ENCODE results near the gene DCUN1D4.

DCUN1D4 gene

DNA sequence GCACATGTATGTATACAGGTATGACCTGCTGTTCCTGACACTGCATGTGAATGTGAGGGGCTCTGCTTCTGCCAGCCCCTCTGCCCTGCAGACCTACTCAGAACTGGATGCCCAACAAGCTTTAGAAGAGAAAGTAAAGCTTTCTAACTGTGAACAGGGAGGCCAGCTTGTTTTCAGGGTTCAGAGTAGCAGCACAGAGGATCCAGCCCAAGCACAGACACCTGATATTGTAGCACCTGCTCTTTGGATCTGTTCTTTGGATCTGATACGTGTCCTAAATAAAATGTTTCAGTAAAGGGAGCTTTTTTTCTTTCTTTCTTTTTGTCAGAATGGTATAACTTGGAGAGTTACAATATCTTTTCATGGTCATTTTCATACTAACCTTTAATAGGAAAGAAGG, 19.2 kb downstream of the DCUN1D4 start:
- no peak overlapping the region for H3K9ac ChIP-seq (ENCODE audit: low read length)
- peaks cover 33% of the 10 kb centered on the region for H3K36me3 ChIP-seq (ENCODE audit: low read length)
- peaks cover 56% of the 10 kb centered on the region for H3K79me2 ChIP-seq (ENCODE audit: insufficient read depth, low read length)
- H3F3A ChIP-seq (ENCODE audit: insufficient read depth) = no peaks in the 10 kb centered on the region
- no peaks in the 10 kb centered on the region for H3K9me2 ChIP-seq (replicated peaks; ENCODE audit: insufficient read depth, low read length)
- no peaks in the 10 kb centered on the region for H3K9me3 ChIP-seq (ENCODE audit: insufficient read depth, low read length)
- H2AFZ ChIP-seq (ENCODE audit: low read depth, low read length, severe bottlenecking) = no peak overlapping the region
- H3K4me3 ChIP-seq (ENCODE audit: insufficient read depth, low read length, poor library complexity, severe bottlenecking) = no peak overlapping the region
- H3K27me3 ChIP-seq (ENCODE audit: low read length) = no peaks in the 10 kb centered on the region
- peaks cover 30% of the 10 kb centered on the region for H4K20me1 ChIP-seq (ENCODE audit: low read depth, low read length)
- no peak overlapping the region for H3K27ac ChIP-seq (ENCODE audit: low read depth, low read length)
- no peak overlapping the region for H3K4me2 ChIP-seq (ENCODE audit: low read depth, low read length, poor library complexity, severe bottlenecking)
- TF ChIP-seq EZH2phosphoT487 (conservative IDR thresholded peaks at IDR 0.05; ENCODE audit: low read length) = no peak
- TF ChIP-seq, protein P1, sequence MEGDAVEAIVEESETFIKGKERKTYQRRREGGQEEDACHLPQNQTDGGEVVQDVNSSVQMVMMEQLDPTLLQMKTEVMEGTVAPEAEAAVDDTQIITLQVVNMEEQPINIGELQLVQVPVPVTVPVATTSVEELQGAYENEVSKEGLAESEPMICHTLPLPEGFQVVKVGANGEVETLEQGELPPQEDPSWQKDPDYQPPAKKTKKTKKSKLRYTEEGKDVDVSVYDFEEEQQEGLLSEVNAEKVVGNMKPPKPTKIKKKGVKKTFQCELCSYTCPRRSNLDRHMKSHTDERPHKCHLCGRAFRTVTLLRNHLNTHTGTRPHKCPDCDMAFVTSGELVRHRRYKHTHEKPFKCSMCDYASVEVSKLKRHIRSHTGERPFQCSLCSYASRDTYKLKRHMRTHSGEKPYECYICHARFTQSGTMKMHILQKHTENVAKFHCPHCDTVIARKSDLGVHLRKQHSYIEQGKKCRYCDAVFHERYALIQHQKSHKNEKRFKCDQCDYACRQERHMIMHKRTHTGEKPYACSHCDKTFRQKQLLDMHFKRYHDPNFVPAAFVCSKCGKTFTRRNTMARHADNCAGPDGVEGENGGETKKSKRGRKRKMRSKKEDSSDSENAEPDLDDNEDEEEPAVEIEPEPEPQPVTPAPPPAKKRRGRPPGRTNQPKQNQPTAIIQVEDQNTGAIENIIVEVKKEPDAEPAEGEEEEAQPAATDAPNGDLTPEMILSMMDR (IDR thresholded peaks at IDR 0.05; ENCODE audit: insufficient read depth, low read length, poor library complexity, severe bottlenecking) = no peak

DNA sequence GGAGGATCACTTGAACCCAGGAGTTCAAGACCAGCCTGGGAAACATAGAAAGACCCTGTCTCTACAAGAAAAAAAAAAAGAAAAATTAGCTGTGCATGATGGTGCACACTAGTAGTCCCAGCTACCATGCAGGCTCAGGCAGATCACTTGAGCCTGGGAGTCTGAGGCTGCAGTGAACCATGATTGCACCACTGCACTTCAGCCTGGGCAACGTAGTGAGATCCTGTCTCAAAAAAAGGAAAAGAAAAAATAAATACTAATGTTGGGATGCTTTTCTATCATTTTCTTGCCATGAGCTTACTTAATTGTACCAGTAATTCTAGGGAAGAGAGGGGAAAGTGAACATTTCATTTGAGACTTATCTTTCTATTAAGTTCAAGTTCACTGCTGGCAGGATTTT, 19.8 kb downstream of the DCUN1D4 start:
- no peak overlapping the region for H3K4me2 ChIP-seq (ENCODE audit: low read depth, low read length, poor library complexity, severe bottlenecking)
- no peaks in the 10 kb centered on the region for H3K27me3 ChIP-seq (ENCODE audit: low read length)
- peaks cover 25% of the 10 kb centered on the region for H4K20me1 ChIP-seq (ENCODE audit: low read depth, low read length)
- H3K9me3 ChIP-seq (ENCODE audit: insufficient read depth, low read length) = no peaks in the 10 kb centered on the region
- TF ChIP-seq EZH2phosphoT487 (conservative IDR thresholded peaks at IDR 0.05; ENCODE audit: low read length) = no peak
- TF ChIP-seq, protein P1 (IDR thresholded peaks at IDR 0.05; ENCODE audit: insufficient read depth, low read length, poor library complexity, severe bottlenecking) = no peak
- no peaks in the 10 kb centered on the region for H3K9me2 ChIP-seq (replicated peaks; ENCODE audit: insufficient read depth, low read length)
- H3K4me3 ChIP-seq (ENCODE audit: insufficient read depth, low read length, poor library complexity, severe bottlenecking) = no peak overlapping the region
- H3K79me2 ChIP-seq (ENCODE audit: insufficient read depth, low read length) = peaks cover 50% of the 10 kb centered on the region
- no peak overlapping the region for H2AFZ ChIP-seq (ENCODE audit: low read depth, low read length, severe bottlenecking)
- no peaks in the 10 kb centered on the region for H3F3A ChIP-seq (ENCODE audit: insufficient read depth)
- no peak overlapping the region for H3K27ac ChIP-seq (ENCODE audit: low read depth, low read length)
- H3K9ac ChIP-seq (ENCODE audit: low read length) = no peak overlapping the region
- H3K36me3 ChIP-seq (ENCODE audit: low read length) = peaks cover 33% of the 10 kb centered on the region

DNA sequence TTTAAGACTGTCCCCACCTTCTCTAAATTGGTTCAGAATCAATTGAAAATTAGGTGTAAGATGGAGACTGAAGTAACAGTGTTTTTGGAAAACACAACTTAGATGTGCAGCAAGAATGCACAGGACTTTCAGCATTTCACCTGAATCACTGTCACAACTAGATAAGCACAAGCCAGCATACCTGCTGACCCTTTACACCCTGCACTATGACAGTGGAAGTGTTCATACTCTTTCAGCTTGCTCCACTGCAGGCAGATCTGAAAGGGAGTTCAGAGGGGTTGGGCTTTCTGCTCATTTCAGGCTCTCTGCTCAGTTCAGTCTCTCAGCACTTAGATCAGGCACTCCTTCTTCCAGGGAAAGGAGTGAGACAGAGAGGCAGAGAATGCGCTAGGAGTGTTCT, 22.8 kb downstream of the DCUN1D4 start:
- Histone ChIP-seq H3K9me3 (ENCODE audit: insufficient read depth, low read length) (no peaks in the 10 kb centered on the region), H3K4me2 (ENCODE audit: low read depth, low read length, poor library complexity, severe bottlenecking) (no peak overlapping the region), H2AFZ (ENCODE audit: low read depth, low read length, severe bottlenecking) (no peak overlapping the region), H3K36me3 (ENCODE audit: low read length) (peaks cover 39% of the 10 kb centered on the region), H3K9ac (ENCODE audit: low read length) (no peak overlapping the region), H3K27me3 (ENCODE audit: low read length) (no peaks in the 10 kb centered on the region), H3F3A (ENCODE audit: insufficient read depth) (no peaks in the 10 kb centered on the region), H3K4me3 (ENCODE audit: insufficient read depth, low read length, poor library complexity, severe bottlenecking) (no peak overlapping the region), H3K27ac (ENCODE audit: low read depth, low read length) (no peak overlapping the region), H3K79me2 (ENCODE audit: insufficient read depth, low read length) (peaks cover 20% of the 10 kb centered on the region), H4K20me1 (ENCODE audit: low read depth, low read length) (0 out of 2 replicates have a peak, but pooled peaks cover 8% of the 10 kb centered on the region), H3K9me2 (replicated peaks; ENCODE audit: insufficient read depth, low read length) (no peaks in the 10 kb centered on the region)
- TF ChIP-seq, protein P1 (IDR thresholded peaks at IDR 0.05; ENCODE audit: insufficient read depth, low read length, poor library complexity, severe bottlenecking) = no peak
- TF ChIP-seq EZH2phosphoT487 (conservative IDR thresholded peaks at IDR 0.05; ENCODE audit: low read length) = no peak

All from SU-DHL-6 (cell line).